BE2C (cell line): ENCODE measurements around the gene KCND2.

ENCODE experiments used
- DNase-seq: peaks from one replicate; pipeline ENCODE4 v3.0.0-alpha.2; 2020
- H3K27me3 ChIP-seq: fragments of 250-450 bp; sonication (Bioruptor Pico); 2 replicates; pipeline ENCODE4 v1.5.1; 2020; ENCODE audit warnings: mild to moderate bottlenecking
- H3K36me3 ChIP-seq: fragments of 250-450 bp; sonication (Bioruptor Pico); 2 replicates; pipeline ENCODE4 v1.5.1; 2020; ENCODE audit warnings: mild to moderate bottlenecking
- H3K4me1 ChIP-seq: fragments of 250-450 bp; sonication (Bioruptor Pico); 2 replicates; pipeline ENCODE4 v1.5.1; 2020
- H3K4me3 ChIP-seq: 2 replicates; pipeline ENCODE4 v1.5.1; 2011; ENCODE audit warnings: low read depth, low read length
- H3K9me3 ChIP-seq: fragments of 250-450 bp; sonication (Bioruptor Pico); 2 replicates; pipeline ENCODE4 v1.5.1; 2020
- TF ChIP-seq, protein P1 (sequence below): IDR thresholded peaks from 2 replicates; pipeline ENCODE4 v1.5.1; 2012; ENCODE audit warnings: mild to moderate bottlenecking, low read depth, low read length

Gene KCND2

DNA sequence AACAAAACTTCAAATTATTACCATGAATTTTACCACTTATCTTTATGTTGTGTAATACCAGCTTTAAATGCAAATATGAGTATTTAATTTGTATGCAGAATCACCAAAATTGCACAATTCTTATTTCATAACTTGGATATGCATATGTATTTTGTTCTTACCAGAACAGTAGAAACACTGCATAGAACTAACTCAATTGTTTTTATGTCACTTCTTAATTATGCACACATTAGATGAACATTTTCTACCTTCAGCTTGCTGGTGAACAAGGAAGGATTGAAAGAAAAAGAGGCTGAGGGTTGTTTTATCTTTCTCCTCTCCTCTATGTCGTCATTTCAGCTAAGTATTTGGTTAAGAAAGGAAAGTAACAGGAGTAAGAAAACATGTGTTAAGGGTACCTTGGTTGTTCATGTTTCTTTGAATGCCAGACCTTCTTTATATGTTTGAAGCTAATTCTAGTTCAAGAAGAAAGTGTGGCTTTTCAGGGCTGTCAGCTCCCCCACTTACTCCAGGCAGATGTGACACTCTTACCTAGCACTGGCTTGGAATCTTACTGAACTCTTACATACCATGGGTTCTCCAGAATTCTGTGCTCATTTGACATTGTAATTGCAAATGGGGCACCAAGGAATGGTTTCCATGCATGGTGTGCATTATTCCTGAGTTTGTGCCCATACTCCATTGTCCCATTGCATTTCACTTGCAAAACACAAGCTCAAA lies 436.4 kb downstream of the KCND2 start:
- H3K36me3 ChIP-seq: no peaks in the 10 kb centered on the region
- H3K9me3 ChIP-seq: no peaks in the 10 kb centered on the region
- no peak for DNase-seq
- H3K27me3 ChIP-seq: no peaks in the 10 kb centered on the region
- TF ChIP-seq, protein P1, sequence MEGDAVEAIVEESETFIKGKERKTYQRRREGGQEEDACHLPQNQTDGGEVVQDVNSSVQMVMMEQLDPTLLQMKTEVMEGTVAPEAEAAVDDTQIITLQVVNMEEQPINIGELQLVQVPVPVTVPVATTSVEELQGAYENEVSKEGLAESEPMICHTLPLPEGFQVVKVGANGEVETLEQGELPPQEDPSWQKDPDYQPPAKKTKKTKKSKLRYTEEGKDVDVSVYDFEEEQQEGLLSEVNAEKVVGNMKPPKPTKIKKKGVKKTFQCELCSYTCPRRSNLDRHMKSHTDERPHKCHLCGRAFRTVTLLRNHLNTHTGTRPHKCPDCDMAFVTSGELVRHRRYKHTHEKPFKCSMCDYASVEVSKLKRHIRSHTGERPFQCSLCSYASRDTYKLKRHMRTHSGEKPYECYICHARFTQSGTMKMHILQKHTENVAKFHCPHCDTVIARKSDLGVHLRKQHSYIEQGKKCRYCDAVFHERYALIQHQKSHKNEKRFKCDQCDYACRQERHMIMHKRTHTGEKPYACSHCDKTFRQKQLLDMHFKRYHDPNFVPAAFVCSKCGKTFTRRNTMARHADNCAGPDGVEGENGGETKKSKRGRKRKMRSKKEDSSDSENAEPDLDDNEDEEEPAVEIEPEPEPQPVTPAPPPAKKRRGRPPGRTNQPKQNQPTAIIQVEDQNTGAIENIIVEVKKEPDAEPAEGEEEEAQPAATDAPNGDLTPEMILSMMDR: no peak
- H3K4me3 ChIP-seq: no peak overlapping the region
- H3K4me1 ChIP-seq: no peaks in the 10 kb centered on the region

DNA sequence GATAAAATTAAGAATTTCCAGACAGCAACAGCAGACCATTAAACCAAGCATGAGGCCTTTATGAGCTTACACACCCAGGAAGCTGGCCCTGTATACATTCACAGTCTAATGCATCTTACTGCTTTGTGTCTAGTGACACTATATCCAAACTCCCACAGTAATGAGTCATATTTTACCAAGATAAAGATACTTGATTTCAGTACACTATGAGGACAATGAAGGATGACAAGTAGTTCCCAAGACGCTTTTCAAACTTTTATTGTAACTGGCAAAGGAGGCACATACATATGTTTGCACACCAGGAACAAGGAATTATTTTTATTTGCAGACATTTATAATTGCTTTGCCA lies 437.0 kb downstream of the KCND2 start:
- no peaks in the 10 kb centered on the region for H3K9me3 ChIP-seq
- DNase-seq: no peak
- H3K36me3 ChIP-seq: no peaks in the 10 kb centered on the region
- H3K27me3 ChIP-seq: no peaks in the 10 kb centered on the region
- TF ChIP-seq, protein P1: no peak
- H3K4me3 ChIP-seq: no peak overlapping the region
- H3K4me1 ChIP-seq: no peaks in the 10 kb centered on the region

DNA sequence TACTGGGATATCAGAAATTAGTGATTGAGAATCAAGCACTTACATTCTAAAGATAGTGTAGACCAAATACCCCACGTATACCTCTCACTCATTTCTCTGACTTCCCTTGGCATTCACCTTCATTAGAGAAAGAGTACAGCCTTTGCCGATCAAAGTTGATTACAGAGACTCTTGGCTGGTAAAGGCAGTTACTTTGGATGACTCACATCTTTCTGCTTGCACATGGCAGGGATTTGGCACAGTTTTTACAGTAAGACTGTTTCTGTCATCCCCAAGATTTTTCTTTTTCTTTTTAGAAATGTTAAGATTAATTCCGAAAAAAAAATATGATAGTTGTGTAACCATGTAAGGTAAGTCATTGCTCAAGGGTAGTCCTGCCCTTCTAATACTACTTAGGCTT lies 442.0 kb downstream of the KCND2 start:
- Histone ChIP-seq H3K36me3 (no peaks in the 10 kb centered on the region), H3K4me3 (no peak overlapping the region), H3K4me1 (no peaks in the 10 kb centered on the region), H3K9me3 (no peaks in the 10 kb centered on the region), H3K27me3 (no peaks in the 10 kb centered on the region)
- TF ChIP-seq, protein P1: no peak
- no peak for DNase-seq

DNA sequence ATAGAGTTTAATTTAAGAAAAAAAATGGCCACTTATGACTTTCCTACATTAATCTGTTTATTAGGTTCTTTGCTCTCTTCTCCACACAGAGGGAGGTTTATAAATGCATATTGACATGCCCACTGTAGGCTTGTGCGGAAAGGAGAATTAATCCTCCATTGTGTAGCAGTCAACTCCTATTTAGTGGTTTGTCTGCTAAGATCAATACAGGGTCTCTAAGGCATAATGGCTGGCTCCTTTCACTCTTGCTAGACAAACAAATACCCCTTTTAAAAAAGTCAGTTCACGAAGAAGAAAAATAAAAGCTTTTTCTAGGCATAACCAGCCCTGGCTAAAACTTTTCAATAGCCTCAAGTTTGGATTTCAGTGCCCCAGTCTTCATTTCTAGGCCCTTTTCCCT lies 443.3 kb downstream of the KCND2 start:
- H3K4me1 ChIP-seq: no peaks in the 10 kb centered on the region
- H3K27me3 ChIP-seq: no peaks in the 10 kb centered on the region
- DNase-seq: no peak
- no peaks in the 10 kb centered on the region for H3K36me3 ChIP-seq
- TF ChIP-seq, protein P1: no peak
- H3K4me3 ChIP-seq: no peak overlapping the region
- no peaks in the 10 kb centered on the region for H3K9me3 ChIP-seq

DNA sequence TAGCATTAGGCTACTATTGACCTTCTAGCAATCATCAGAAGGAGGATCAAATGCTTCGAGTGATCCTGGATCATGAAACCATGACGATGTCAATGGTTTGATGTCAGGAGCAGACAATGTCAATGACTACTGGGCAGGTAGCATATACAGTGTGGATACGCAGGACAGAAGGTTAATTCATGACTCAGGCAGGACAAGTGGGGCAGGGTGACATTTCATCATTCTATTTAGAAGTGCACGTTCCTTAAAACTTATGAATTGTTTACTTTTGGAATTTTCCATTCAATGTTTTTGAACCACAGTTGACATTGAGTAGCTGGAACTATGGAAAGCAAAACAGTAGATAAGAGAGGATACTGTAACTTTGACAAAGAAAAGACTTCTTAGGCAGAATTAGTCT lies 444.2 kb downstream of the KCND2 start:
- H3K27me3 ChIP-seq: no peaks in the 10 kb centered on the region
- H3K36me3 ChIP-seq: no peaks in the 10 kb centered on the region
- TF ChIP-seq, protein P1: no peak
- no peak overlapping the region for H3K4me3 ChIP-seq
- H3K4me1 ChIP-seq: no peaks in the 10 kb centered on the region
- no peaks in the 10 kb centered on the region for H3K9me3 ChIP-seq
- no peak for DNase-seq

DNA sequence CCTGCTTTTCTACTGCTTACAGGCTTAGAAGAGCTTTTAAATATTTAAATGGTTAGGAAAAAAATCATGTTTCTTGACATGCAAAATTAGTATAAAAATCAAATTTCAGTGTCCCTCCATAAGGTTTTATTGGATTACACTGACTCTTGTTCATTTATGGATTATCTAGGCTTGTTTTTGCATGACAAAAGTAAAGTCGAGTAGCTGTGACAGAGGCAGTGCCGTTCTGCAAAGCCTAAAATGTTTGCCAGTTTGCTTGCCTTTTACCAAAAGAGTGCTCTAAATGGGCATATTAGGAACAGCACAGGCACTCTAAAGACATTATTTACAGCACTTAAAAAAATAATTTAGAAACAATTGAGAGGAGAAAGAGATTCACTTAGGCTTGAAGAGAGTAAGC lies 445.4 kb downstream of the KCND2 start:
- Histone ChIP-seq H3K9me3 (no peaks in the 10 kb centered on the region), H3K4me3 (no peak overlapping the region), H3K36me3 (no peaks in the 10 kb centered on the region), H3K27me3 (no peaks in the 10 kb centered on the region), H3K4me1 (no peaks in the 10 kb centered on the region)
- TF ChIP-seq, protein P1: no peak
- DNase-seq: no peak
